Natural killer cell (primary cell): ENCODE measurements around the gene RCBTB2. TPM values are rescaled to one million over a fixed set of nuclear protein-coding genes. Genes with fewer than 3 reads are reported as not detected.
"Not testable (repeated sequence)": the region's sequence is repeated elsewhere in the genome, so short reads cannot be mapped to it uniquely, and the experiment has no call there.

Experiments
- ATAC-seq, 3 donors: fragments of 150-1000 bp in 2 of 3; fragments of 200-7000 bp in 1 of 3; cut with Tn5 transposase; 1 replicate in 1 of 3; 2 replicates in 2 of 3; pipeline ENCODE4 v1.10.0; 2021; ENCODE audit warnings: mild to moderate bottlenecking in 2 of 3, moderate library complexity in 2 of 3
- DNase-seq, 2 donors: peaks; one replicate each; pipeline versions ENCODE4 v3.0.0 to v3.0.0-alpha.2; 2013 to 2021; ENCODE audit warnings: mixed read lengths in 1 of 2
- H3K27ac ChIP-seq: one replicate; pipeline ENCODE4 v1.5.1; 2013; ENCODE audit warnings: mild to moderate bottlenecking, low read length
- H3K27me3 ChIP-seq: one replicate; pipeline ENCODE4 v1.6.1; 2013; ENCODE audit warnings: low read length; ENCODE audit not compliant: control insufficient read depth, insufficient read depth
- H3K36me3 ChIP-seq: one replicate; pipeline ENCODE4 v1.6.1; 2013; ENCODE audit warnings: low read length; ENCODE audit not compliant: control insufficient read depth, insufficient read depth
- H3K4me1 ChIP-seq: one replicate; pipeline ENCODE4 v1.6.1; 2013; ENCODE audit warnings: low read length; ENCODE audit not compliant: control insufficient read depth, insufficient read depth
- H3K4me3 ChIP-seq: one replicate; pipeline ENCODE4 v1.5.1; 2013; ENCODE audit warnings: low read length
- H3K9me3 ChIP-seq: one replicate; pipeline ENCODE4 v1.6.1; 2013; ENCODE audit warnings: low read length; ENCODE audit not compliant: control insufficient read depth, insufficient read depth
- H3K27ac Mint-ChIP-seq, 2 donors: one replicate each; pipeline ENCODE4 v1.8.0; 2022; ENCODE audit warnings: mild to moderate bottlenecking in 2 of 2, mixed read lengths in 2 of 2, moderate library complexity in 1 of 2
- H3K27me3 Mint-ChIP-seq, 2 donors: one replicate each; pipeline ENCODE4 v1.8.0; 2022; ENCODE audit warnings: low read depth in 2 of 2, mixed read lengths in 2 of 2
- H3K36me3 Mint-ChIP-seq: one replicate; pipeline ENCODE4 v1.8.0; 2022; ENCODE audit warnings: mixed read lengths
- H3K4me1 Mint-ChIP-seq, 2 donors: one replicate each; pipeline ENCODE4 v1.8.0; 2022; ENCODE audit warnings: mixed read lengths in 2 of 2
- H3K4me3 Mint-ChIP-seq: one replicate; pipeline ENCODE4 v1.8.0; 2022; ENCODE audit warnings: mild to moderate bottlenecking, moderate library complexity, mixed read lengths
- H3K9me3 Mint-ChIP-seq, 2 donors: one replicate each; pipeline ENCODE4 v1.8.0; 2022; ENCODE audit warnings: mixed read lengths in 2 of 2
- WGBS: methylation state at CpG from one replicate; pipeline ENCODE4 v1.1.7; 2013; ENCODE audit warnings: missing lambda C conversion rate; ENCODE audit not compliant: insufficient coverage; 5-methylcytosine and 5-hydroxymethylcytosine counted together
- intact Hi-C: fragments of 100-400 bp; cut with micrococcal nuclease; formaldehyde crosslinking; loops from one replicate; pipeline ENCODE4 v1.14.2; 2022
- total RNA-seq, 4 donors: library from RNA; stranded (reverse); fragments of 120-200 nt in 1 of 4; gene quantifications; one replicate each; pipeline versions ENCODE4 v1.2.3 to v1.2.4, GENCODE V29; 2013 to 2022
- TF ChIP-seq, protein P1 (sequence below): fragments of 200-600 bp; IDR thresholded peaks from one replicate; pipeline ENCODE4 v1.8.0; 2022; ENCODE audit warnings: antibody characterized with exemption

The RCBTB2 gene
- total RNA-seq, 3 donors from 2014 or later (not counting 1 experiment from before 2014, with no cell fraction given), result 21.9 to 27.1 (median 24.2) TPM

DNA sequence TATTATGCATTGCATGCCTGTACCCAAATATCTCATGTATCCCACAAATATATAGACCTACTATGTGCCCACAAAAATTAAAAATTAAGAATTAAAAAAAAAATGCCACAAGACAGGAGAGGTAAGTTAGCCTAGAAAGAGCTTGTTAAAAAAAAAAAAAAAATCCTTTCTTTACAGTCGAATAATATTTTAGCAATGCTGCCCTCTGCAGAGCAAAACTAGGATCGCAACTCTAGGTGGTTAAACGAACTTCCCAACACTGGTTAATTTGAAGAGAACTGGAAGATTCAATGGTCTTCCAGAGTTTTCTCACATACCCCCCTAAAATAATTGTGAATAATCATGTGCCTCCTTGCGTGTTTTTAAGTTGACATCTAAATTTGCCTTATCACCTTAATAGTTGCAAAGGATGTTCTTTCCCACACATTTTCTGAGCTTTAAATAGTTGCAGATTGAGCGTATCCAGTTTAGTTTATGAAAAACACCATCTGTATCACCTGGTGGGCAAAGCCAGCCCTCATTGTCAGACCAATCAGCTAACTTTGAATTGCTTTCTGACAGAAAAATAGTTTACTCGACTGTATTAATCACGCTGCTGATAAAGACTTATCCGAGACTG lies 47.4 kb upstream of the RCBTB2 start:
- peaks cover 21% of the 10 kb centered on the region for H3K4me1 ChIP-seq
- DNase-seq (peak; percentile 56 to 86), ATAC-seq (peak; percentile 72 to 79 (median 78))
- no peaks in the 10 kb centered on the region for H3K9me3 ChIP-seq
- Mint-ChIP-seq H3K36me3 (no peaks in the 10 kb centered on the region), H3K4me1 (peaks cover 6 to 27% of the 10 kb centered on the region in 2 donors), H3K9me3 (no peaks in the 10 kb centered on the region), H3K27me3 (peaks cover 6 to 12% of the 10 kb centered on the region in 2 donors), H3K4me3 (no peak overlapping the region), H3K27ac (no peak overlapping the region)
- H3K27ac ChIP-seq, result no peak overlapping the region
- intact Hi-C loops, result loop anchor here (1.0 to 5.0 kb wide), 3 partner anchors 178 to 453 kb away; no protein-coding TSS in a partner anchor
- H3K4me3 ChIP-seq, result no peak overlapping the region
- TF ChIP-seq, protein P1, sequence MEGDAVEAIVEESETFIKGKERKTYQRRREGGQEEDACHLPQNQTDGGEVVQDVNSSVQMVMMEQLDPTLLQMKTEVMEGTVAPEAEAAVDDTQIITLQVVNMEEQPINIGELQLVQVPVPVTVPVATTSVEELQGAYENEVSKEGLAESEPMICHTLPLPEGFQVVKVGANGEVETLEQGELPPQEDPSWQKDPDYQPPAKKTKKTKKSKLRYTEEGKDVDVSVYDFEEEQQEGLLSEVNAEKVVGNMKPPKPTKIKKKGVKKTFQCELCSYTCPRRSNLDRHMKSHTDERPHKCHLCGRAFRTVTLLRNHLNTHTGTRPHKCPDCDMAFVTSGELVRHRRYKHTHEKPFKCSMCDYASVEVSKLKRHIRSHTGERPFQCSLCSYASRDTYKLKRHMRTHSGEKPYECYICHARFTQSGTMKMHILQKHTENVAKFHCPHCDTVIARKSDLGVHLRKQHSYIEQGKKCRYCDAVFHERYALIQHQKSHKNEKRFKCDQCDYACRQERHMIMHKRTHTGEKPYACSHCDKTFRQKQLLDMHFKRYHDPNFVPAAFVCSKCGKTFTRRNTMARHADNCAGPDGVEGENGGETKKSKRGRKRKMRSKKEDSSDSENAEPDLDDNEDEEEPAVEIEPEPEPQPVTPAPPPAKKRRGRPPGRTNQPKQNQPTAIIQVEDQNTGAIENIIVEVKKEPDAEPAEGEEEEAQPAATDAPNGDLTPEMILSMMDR, result peak; percentile 89
- H3K27me3 ChIP-seq, result no peaks in the 10 kb centered on the region
- WGBS, result 57% methylated on average over 7 of the region's 8 CpGs
- no peaks in the 10 kb centered on the region for H3K36me3 ChIP-seq

DNA sequence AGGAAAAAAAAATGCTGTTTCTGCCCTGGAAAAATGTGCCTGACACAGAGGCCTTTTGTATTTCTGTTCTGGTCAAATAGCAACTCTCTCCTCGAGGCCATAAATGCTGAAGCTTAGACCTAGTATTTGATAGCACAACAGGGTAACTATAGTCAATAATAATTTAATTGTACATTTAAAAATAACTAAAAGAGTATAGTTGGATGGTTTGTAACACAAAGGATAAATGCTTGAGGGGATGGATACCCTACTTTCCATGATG lies 47.0 kb upstream of the RCBTB2 start:
- H3K36me3 Mint-ChIP-seq, H3K9me3 ChIP-seq, H3K4me3 Mint-ChIP-seq, H3K9me3 Mint-ChIP-seq, H3K36me3 ChIP-seq, ATAC-seq, H3K27ac Mint-ChIP-seq, H3K27ac ChIP-seq, H3K27me3 ChIP-seq, H3K4me3 ChIP-seq, DNase-seq: not testable (repeated sequence)
- intact Hi-C loops, result loop anchor here (1.0 to 5.0 kb wide), 3 partner anchors 178 to 453 kb away; no protein-coding TSS in a partner anchor
- Mint-ChIP-seq H3K4me1 (peaks cover 5 to 26% of the 10 kb centered on the region in 2 donors), H3K27me3 (peaks cover 6 to 12% of the 10 kb centered on the region in 2 donors)
- peaks cover 17% of the 10 kb centered on the region for H3K4me1 ChIP-seq
- WGBS, result 83% methylated on average over 1 of the region's 1 CpG

DNA sequence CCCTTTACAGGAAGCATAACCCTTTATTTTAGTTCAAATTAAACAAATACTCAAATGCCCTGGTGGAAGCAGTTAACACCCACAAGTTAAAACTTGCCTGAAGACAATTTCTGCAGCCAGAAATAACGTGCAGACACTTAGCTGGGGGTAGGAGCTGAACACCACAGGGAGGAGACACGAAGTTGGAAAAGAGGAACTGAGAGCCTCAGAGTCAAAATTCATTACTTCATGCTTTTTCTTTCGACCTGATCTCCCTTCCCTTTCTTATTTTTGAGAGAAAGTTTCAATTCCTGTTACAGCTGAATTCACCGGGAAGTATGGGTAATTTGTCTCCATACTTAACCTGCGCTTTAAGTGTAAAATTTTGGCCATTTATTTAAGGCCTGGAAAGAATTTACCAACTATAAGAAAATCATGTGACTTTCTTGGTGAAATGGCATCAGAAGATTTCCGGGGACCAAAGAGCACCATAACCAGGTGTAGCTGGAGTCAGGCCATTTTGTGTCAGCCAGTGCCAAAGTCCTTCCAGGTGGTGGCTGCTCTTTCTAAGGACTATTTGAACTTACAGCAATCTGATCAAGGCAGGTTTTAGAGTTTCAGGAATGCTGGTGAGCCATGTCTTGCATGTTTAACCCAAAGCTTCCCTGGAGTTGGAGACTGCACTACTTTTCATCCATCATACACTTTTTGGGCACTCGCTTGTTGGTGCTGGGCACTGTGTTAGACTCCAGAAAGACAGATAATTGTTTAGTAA lies 46.5 kb upstream of the RCBTB2 start:
- 84% methylated on average over 4 of the region's 7 CpGs for WGBS
- Histone ChIP-seq H3K9me3 (no peaks in the 10 kb centered on the region), H3K27ac (no peak overlapping the region), H3K27me3 (no peaks in the 10 kb centered on the region), H3K4me1 (peaks cover 16% of the 10 kb centered on the region), H3K4me3 (no peak overlapping the region), H3K36me3 (no peaks in the 10 kb centered on the region)
- ATAC-seq (no peak), DNase-seq (no peak)
- no peak overlapping the region for H3K4me3 Mint-ChIP-seq
- no peak overlapping the region for H3K27ac Mint-ChIP-seq
- peaks cover 8 to 29% of the 10 kb centered on the region in 2 donors for H3K4me1 Mint-ChIP-seq
- intact Hi-C loops, result no loop called here
- TF ChIP-seq, protein P1, result no peak
- no peaks in the 10 kb centered on the region for H3K36me3 Mint-ChIP-seq
- H3K9me3 Mint-ChIP-seq, result no peaks in the 10 kb centered on the region
- peaks cover 6 to 12% of the 10 kb centered on the region in 2 donors for H3K27me3 Mint-ChIP-seq

DNA sequence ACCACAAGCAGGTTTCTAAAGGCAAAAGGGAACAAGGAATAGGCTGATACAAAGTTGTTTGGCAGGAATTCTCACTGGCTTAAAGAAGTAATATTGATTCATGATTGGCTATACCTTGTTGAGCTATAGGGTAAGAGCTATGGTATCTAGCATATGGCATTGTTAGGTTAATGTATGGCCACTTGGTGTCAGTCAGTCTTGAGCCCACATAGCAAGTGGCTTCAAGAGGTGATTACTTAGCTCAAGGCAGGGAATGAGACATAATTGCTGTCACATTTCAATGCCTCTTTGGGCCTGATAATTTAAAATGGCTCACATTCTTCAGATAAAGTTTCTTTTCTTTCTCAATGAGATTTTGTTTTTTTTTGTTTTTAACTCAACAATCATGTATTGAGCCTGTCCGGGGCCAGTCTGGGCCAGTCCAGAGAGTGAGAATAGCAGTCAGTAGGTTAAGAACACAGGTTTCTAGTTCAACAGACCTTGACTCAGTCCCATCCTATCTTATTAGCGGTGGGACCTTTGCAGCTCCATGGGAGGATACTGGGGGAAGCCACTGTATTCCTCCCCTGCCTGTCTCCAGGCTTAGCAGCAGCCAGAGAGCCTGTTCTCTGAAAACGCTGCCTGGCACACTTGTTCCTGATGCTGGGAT lies 45.8 kb upstream of the RCBTB2 start:
- Mint-ChIP-seq H3K36me3 (no peaks in the 10 kb centered on the region), H3K27ac (no peak overlapping the region), H3K4me3 (no peak overlapping the region), H3K4me1 (peaks cover 15 to 36% of the 10 kb centered on the region in 2 donors), H3K27me3 (peaks cover 6 to 12% of the 10 kb centered on the region in 2 donors), H3K9me3 (no peaks in the 10 kb centered on the region)
- Histone ChIP-seq H3K36me3 (no peaks in the 10 kb centered on the region), H3K4me1 (peaks cover 22% of the 10 kb centered on the region), H3K9me3 (no peaks in the 10 kb centered on the region), H3K27ac (no peak overlapping the region), H3K4me3 (no peak overlapping the region), H3K27me3 (no peaks in the 10 kb centered on the region)
- TF ChIP-seq, protein P1, result no peak
- ATAC-seq (no peak), DNase-seq (no peak)
- intact Hi-C loops, result no loop called here
- WGBS, result 90% methylated on average over 3 of the region's 3 CpGs
